AG04449 (cell line): Measurements from ENCODE around the gene FXYD2.

Experiments used
- CTCF ChIA-PET: fragments of 350-600 bp; formaldehyde crosslinking; extraction: SDS; loops from one replicate; lab custom pipeline; 2021; ENCODE audit warnings: antibody characterized with exemption; lab: Yijun Ruan, JAX
- POLR2A ChIA-PET: fragments of 400-600, 350-600 bp; formaldehyde crosslinking; extraction: SDS; loops from one replicate; lab custom pipeline; 2020; ENCODE audit warnings: antibody characterized with exemption, inconsistent platforms; lab: Yijun Ruan, JAX
- DNase-seq: peaks from one replicate; pipeline ENCODE4 v3.0.0-alpha.2; 2010; ENCODE audit warnings: low read depth, low spot score
- H3K4me3 ChIP-seq: 2 replicates; pipeline ENCODE4 v1.5.1; 2011; ENCODE audit warnings: low read depth, mild to moderate bottlenecking, control low read depth, low read length
- TF ChIP-seq, protein P1 (sequence below): IDR thresholded peaks from one replicate; pipeline ENCODE4 v1.5.1; 2011; ENCODE audit warnings: mild to moderate bottlenecking, moderate library complexity, low read length, control low read depth, inconsistent platforms; ENCODE audit not compliant: insufficient read depth; ENCODE audit errors: missing control alignments

The FXYD2 gene

DNA sequence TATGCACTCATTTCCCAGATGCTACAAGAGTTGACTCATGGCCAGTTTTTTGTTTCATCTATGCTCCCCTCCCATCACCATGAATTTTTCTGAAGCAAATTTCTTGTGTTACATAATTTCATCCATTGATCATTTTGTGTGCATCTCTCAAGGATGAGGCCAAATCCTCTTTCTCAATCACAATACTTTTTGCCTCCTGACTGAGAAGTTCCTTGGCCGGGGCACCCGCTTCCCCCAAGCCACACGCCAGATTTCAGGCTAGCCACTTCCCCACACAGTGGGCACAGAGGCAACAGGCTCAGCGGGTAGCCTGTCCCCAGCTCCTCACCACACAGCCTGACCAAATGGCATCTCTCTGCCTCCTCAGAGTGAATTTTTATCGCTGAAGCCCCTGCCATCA lies 17.7 kb downstream of the FXYD2 start:
- CTCF ChIA-PET: interaction anchor here (0.8 to 9.8 kb wide), 17 partner anchors 8 to 380 kb away, joined by 3 to 316 read pairs (median 11); partner anchors contain the start of genes DSCAML1 and FXYD2
- POLR2A ChIA-PET: no interaction called here
- no peak for DNase-seq
- no peak overlapping the region for H3K4me3 ChIP-seq
- TF ChIP-seq, protein P1, sequence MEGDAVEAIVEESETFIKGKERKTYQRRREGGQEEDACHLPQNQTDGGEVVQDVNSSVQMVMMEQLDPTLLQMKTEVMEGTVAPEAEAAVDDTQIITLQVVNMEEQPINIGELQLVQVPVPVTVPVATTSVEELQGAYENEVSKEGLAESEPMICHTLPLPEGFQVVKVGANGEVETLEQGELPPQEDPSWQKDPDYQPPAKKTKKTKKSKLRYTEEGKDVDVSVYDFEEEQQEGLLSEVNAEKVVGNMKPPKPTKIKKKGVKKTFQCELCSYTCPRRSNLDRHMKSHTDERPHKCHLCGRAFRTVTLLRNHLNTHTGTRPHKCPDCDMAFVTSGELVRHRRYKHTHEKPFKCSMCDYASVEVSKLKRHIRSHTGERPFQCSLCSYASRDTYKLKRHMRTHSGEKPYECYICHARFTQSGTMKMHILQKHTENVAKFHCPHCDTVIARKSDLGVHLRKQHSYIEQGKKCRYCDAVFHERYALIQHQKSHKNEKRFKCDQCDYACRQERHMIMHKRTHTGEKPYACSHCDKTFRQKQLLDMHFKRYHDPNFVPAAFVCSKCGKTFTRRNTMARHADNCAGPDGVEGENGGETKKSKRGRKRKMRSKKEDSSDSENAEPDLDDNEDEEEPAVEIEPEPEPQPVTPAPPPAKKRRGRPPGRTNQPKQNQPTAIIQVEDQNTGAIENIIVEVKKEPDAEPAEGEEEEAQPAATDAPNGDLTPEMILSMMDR: no peak

DNA sequence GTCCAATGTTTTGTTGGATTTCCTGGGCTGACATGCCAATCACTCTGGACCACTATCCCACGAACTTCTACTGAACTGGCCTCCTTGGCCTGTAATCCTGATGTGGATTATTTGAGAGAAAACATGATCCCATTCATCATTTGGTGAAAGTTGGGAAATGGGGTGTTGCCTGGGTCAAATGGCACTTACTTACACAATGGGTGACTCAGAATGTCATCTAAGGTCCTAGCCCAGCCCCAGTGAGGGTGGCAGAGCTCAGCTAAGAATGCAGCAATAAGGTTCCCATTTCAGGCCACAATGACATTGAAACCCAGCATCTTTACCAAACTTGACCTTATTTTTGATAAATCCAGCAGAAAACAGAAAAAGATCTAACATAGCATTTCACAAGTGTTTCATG lies 19.5 kb downstream of the FXYD2 start:
- no peak for DNase-seq
- ChIA-PET POLR2A (no interaction called here), CTCF (interaction anchor here (1.2 to 9.8 kb wide), 5 partner anchors 15 to 247 kb away, joined by 3 to 316 read pairs (median 48); partner anchors contain the start of gene FXYD2)
- TF ChIP-seq, protein P1: no peak
- no peak overlapping the region for H3K4me3 ChIP-seq

DNA sequence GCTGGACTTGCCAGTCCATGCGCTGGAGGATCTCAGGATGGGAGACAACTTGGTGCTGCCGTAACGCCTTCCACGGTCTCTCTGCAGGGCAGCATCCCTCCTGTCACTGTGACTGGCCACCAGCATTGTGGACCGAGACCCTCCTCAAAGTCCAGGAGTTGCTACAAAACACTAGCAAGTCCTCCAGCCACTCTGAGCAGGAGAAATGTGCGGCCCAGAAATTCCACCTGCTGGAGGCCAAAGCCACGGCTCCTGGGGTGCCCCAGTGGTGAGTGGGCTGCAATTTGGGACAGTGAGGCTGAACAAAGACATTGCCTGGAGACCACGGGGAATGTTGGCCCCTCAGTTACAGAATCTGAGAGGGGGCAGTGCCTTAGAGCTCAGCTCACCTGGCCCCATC lies 20.6 kb downstream of the FXYD2 start:
- ChIA-PET POLR2A (no interaction called here), CTCF (interaction anchor here (1.4 to 9.8 kb wide), 4 partner anchors 17 to 378 kb away, joined by 3 to 316 read pairs (median 96); partner anchors contain the start of gene FXYD2)
- DNase-seq: no peak

DNA sequence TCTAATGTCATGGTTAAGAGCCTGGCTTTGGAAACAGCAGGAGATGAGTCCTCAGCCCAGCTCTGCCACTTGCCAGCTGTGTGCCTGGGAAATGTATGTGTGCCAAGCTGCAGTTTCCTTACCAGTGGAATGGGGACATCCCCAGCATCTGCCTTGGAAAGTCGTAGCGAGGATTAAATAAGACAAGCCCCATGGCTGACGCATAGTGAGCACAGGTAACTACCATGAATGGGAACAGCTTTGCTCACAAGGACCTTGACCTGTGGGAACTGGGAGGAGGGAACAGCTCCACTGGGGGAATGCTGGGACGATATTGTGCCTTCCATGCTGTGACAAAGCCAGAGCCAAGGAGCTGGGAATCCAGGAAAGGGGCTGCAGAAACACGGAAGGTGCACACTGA lies 24.9 kb downstream of the FXYD2 start:
- POLR2A ChIA-PET: interaction anchor here (0.6 kb wide), 1 partner anchor 97 kb away, joined by 3 read pairs; no protein-coding TSS in a partner anchor
- TF ChIP-seq, protein P1: no peak
- DNase-seq: no peak
- CTCF ChIA-PET: interaction anchor here (1.0 to 3.2 kb wide), 3 partner anchors 8 to 148 kb away, joined by 3 to 19 read pairs (median 6); no protein-coding TSS in a partner anchor
- no peak overlapping the region for H3K4me3 ChIP-seq

More for the DNA sequence above, 20.6 kb downstream of the FXYD2 start:
- no peak overlapping the region for H3K4me3 ChIP-seq
- TF ChIP-seq, protein P1: no peak

DNA sequence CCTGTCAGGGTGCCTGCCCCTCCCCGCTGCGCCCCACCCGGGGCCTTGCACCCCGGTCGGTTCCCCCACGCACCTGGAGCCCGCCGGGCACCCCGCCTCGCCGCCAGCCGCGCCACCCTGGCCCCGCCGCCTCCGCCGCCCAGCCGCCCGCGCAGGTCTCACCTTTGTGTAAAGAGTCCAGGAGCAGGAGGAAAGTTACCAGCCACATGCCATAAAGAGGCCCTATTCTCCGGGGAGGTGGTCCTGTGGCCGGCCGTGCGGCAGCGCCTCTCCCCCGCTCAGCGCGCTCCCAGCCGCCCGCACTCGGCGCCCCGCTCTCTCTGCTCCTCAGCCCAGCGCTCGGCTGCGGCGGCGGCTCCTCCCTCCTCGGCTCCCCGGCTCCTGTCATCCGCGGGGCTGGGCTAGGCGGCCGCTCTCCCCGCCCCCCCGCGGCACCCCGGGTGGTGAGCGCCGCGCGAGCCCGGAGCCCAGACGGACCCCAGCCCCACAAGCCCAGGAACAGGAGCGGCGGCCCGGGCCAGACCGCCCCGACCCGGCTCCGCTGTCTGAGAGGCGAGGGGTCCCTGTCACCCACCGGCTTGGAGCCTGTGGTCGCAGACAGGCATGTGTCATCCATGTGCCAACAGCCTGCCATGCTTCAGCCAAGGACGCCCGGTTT lies 27.5 kb downstream of the FXYD2 start, which contains the start of gene DSCAML1:
DSCAML1 (minus strand) TSS at position 345 of the 658 bp plus-strand sequence; CDS start at position 208, 137 bp downstream.
- CTCF ChIA-PET: interaction anchor here (3.2 kb wide), 1 partner anchor 11 kb away, joined by 19 read pairs; no protein-coding TSS in a partner anchor
- POLR2A ChIA-PET: no interaction called here
- no peak within 1 kb of the TSS for H3K4me3 ChIP-seq
- TF ChIP-seq, protein P1: no peak
- DNase-seq: no peak

DNA sequence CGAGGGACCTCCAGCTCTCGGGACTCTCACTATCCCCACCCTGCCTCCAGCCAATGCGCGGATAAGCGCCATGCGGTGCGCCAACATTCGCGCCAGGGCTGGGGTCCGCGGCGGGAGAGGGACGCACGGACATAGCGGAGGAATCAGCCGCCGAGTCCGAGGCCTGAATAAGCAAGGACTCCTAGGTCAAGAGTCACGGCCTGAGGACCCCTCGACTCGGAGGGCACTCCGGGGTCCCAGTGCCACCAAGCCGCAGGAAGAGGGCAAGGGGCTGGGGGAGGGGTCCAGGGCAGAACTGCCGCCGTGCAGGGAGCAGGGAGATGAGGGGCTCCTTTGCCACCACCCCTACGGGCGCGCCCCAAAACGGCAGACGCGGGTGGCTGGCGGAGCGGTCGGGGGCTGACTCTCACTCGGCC lies 28.1 kb downstream of the FXYD2 start:
- POLR2A ChIA-PET: no interaction called here
- TF ChIP-seq, protein P1: no peak
- no peak for DNase-seq
- no peak overlapping the region for H3K4me3 ChIP-seq
- CTCF ChIA-PET: interaction anchor here (1.1 kb wide), 1 partner anchor 11 kb away, joined by 3 read pairs; no protein-coding TSS in a partner anchor
